Loucy (cell line): ENCODE measurements around the gene ARHGEF17.

ENCODE experiments used
- EZH2phosphoT487 ChIP-seq: fragments of 200-600 bp; IDR thresholded peaks from 2 replicates; pipeline ENCODE4 v1.6.1; 2018; ENCODE audit warnings: antibody characterized with exemption, mild to moderate bottlenecking, moderate library complexity, borderline replicate concordance
- TF ChIP-seq, protein P1 (sequence below): fragments of 200-600 bp; sonication (generic); conservative IDR thresholded peaks from 2 replicates; pipeline ENCODE4 v1.5.1; 2014; ENCODE audit warnings: mild to moderate bottlenecking, antibody characterized with exemption, low read length

DNA sequence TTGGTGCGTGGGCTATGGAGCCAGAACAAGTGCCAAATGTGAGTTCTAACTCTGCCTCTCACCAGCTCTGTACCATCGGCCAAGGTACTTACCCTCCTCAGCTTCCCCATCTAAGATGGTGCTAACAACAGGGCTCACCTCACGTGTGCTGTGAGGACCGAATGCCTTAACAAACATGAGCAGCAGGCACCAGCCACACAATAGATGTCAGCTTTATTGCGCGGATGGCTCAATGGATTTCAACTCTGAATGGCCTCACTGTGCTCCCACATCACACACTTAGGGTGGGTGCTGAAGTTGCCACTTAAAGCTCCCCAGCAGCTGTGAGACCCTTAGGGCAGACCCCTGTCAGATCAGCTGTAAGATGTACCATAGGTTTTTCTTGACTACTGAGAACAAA lies 92.2 kb downstream of the ARHGEF17 start:
- TF ChIP-seq, protein P1, sequence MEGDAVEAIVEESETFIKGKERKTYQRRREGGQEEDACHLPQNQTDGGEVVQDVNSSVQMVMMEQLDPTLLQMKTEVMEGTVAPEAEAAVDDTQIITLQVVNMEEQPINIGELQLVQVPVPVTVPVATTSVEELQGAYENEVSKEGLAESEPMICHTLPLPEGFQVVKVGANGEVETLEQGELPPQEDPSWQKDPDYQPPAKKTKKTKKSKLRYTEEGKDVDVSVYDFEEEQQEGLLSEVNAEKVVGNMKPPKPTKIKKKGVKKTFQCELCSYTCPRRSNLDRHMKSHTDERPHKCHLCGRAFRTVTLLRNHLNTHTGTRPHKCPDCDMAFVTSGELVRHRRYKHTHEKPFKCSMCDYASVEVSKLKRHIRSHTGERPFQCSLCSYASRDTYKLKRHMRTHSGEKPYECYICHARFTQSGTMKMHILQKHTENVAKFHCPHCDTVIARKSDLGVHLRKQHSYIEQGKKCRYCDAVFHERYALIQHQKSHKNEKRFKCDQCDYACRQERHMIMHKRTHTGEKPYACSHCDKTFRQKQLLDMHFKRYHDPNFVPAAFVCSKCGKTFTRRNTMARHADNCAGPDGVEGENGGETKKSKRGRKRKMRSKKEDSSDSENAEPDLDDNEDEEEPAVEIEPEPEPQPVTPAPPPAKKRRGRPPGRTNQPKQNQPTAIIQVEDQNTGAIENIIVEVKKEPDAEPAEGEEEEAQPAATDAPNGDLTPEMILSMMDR = no peak
- no peak for TF ChIP-seq EZH2phosphoT487
